Activated gamma-delta T cell (primary cell): ENCODE results near the gene ITCH.
"Not testable (repeated sequence)": the region's sequence is repeated elsewhere in the genome, so short reads cannot be mapped to it uniquely, and the experiment has no call there.

Source experiments
- DNase-seq: peaks from one replicate; lab custom pipeline; 2025; lab: John Stamatoyannopoulos, UW

ITCH gene

GRCh38 chr20:34414525-34414924, 51.5 kb downstream of the ITCH start:
- DNase-seq = not testable (repeated sequence)

DNA sequence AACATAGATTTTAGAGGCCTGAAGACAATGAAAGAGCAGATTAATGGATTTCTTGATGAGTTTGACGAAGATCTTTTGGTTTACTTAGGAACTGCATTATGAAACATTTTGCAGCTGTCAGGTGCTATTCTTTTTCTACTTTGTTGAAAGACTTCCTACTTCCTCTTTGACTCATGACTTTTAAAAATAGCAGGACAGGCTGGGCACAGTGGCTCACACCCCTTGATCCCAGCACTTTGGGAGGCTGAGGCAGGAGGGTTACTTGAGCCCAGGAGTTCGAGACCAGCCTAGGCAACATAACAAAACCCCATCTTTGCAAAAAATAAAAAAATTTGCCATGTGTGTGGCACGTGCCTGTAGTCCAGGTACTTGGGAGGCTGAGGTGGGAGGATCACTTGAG, 52.0 kb downstream of the ITCH start:
- no peak for DNase-seq

- no peak for DNase-seq
These were observed 57.1 kb downstream of the ITCH start for GRCh38 chr20:34420146-34420545.

DNA sequence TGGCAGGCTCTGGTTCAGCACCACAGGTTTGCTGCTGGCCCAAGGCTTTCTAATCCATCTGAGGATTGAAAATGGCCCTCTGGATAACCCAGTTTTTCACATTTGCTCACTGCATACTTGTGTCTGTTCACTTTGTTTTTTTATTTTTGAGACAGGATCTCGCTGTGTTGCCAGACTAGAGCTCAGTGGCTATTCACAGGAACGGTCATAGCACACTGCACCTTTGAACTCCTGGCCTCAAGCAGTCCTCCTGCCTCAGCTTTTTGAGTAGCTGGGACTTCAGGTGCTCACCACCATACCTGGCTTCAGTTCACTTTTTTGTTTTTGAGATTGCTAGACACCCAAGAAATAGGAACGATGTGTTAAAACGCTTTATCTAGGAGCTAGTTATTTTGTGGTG, 57.9 kb downstream of the ITCH start:
- no peak for DNase-seq

- DNase-seq = no peak
These were observed 58.8 kb downstream of the ITCH start for GRCh38 chr20:34421766-34422466.

DNA sequence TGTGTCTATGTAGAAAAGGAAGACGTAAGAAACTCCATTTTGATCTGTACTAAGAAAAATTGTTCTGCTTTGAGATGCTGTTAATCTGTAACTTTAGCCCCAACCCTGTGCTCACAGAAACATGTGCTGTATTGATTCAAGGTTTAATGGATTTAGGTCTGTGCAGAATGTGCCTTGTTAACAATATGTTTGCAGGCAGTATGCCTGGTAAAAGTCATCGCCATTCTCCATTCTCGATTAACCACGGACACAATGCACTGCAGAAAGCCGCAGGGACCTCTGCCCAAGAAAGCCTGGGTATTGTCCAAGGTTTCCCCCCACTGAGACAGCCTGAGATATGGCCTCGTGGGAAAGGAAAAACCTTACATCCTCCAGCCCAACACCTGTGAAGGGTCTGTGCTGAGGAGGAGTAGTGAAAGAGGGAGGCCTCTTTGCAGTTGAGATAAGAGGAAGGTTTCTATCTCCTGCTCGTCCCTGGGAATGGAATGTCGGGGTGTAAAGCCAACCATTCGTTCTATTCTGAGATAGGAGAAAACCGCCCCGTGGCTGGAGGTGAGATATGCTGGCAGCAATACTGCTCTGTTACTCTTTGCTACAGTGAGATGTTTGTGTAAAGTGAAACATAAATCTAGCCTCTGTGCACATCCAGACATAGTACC, 62.1 kb downstream of the ITCH start:
- DNase-seq = not testable (repeated sequence)

- no peak for DNase-seq
These were observed 63.0 kb downstream of the ITCH start for GRCh38 chr20:34426026-34426425.

DNA sequence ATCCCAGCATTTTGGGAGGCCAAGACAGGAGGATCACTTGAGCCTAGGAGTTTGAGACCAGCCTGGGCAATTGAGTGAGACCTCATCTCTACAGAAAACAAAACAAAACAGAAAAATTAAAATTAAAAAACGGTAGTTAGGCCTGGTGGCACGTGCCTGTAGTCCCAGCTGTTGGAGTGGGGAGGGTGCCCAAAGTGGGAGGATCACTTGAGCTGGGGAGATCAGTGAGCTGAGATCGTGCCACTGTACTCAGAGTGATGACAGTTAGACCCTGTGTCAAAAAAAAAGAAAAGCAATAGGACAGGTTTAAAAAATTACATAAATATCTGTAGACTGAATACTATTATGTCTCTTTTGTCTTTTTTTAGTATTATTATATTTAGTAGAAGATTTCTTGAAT, 64.3 kb downstream of the ITCH start:
- no peak for DNase-seq

DNA sequence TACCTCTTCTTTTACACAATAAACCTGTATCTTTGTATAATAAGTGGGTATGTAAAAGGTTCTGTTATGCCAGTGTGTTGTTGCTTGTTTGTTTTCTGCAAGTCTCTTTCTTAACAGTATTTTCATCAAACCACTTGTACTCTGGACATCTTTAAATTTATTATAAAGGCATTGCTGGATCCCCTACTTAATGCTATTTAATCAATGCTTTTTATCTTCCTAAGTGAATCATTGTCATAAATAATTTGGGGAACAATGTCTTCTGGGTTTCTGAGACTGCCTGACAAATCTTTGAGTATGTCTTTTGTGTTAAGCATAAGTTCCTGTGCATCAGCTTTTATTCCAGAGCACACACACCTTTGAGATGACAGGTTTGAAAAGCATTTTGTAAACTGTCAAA, 64.7 kb downstream of the ITCH start:
- no peak for DNase-seq

GRCh38 chr20:34431168-34431567, 68.1 kb downstream of the ITCH start:
- no peak for DNase-seq

- DNase-seq = not testable (repeated sequence)
These were observed 69.6 kb downstream of the ITCH start for GRCh38 chr20:34432663-34433062.

DNA sequence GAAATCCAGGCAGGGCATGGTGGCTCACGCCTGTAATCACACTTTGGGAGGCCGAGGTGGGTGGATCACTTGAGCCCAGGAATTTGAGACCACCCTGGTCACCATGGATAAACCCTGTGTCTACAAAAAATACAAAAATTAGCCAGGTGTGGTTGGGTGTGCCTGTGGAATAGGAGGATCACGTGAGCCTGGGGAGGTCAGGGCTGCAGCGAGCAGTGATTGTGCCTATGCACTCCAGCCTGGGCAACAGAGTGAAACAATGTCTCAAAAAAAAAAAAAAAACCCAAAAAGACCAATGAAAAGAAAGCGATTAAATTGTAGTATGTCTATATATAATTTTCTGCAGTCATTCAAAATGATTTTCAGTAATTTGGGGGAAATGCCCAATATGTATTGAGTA, 70.3 kb downstream of the ITCH start:
- no peak for DNase-seq

DNA sequence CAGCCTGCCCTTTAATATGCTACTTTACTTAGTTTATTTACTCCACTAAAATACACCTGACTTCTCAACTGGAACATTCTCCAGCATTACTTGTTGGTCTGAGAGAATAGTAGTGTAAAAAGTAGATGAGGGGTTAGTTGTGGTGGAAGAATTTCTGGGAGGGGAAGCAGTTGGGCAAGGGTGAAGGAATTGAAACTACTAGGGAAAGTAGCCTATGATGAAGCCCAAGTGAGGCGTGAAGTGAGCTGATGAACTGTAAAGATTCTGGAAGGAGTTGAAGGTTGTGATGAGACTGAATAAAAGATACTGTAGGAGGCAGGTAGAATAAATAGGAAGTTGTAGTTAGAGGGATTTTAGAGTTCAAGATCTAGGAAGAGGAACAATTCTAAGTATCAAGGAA, 72.5 kb downstream of the ITCH start:
- no peak for DNase-seq

- DNase-seq = no peak
These were observed 74.4 kb downstream of the ITCH start for GRCh38 chr20:34437330-34437986.

- no peak for DNase-seq
These were observed 76.1 kb downstream of the ITCH start for GRCh38 chr20:34439168-34439567.

- not testable (repeated sequence) for DNase-seq
These were observed 78.3 kb downstream of the ITCH start for GRCh38 chr20:34441423-34441822.

DNA sequence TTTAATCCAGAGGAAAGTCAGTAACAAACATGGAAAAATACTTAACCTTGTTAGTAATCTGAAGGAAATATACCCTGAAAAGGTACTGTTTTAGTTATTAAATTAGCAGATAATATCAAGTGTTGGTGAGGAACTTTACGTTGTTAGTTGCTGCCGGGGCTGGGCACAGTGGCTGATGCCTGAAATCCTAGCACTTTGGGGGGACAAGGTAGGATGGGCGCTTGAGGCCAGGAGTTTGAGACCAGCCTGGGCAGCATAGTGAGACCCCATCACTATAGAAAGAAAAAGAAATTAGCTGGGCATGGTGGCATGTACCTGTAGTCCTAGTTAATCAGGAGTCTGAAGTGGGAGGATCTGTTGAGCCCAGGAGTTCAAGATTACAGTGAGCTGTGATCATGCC, 80.5 kb downstream of the ITCH start:
- no peak for DNase-seq

GRCh38 chr20:34445177-34446065, 82.3 kb downstream of the ITCH start:
- no peak for DNase-seq

DNA sequence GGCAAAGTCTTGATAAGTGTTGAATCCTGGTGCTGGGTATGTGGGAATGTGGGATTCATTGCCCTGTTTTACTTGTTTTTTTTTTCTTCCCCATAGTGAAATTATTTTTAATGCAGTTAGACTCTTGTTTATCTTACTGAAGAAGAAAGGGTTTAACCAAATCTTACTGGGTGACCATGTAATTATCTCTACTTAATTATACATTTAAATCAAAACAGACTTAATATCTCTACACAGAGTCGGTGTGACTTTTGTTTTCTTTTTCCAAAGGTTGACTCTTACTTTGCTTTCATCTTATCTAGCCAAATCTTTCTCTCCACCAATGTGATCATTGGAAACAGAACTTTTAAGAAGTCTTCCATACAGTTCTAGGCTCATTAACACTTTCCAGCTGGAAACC, 85.4 kb downstream of the ITCH start:
- no peak for DNase-seq

DNA sequence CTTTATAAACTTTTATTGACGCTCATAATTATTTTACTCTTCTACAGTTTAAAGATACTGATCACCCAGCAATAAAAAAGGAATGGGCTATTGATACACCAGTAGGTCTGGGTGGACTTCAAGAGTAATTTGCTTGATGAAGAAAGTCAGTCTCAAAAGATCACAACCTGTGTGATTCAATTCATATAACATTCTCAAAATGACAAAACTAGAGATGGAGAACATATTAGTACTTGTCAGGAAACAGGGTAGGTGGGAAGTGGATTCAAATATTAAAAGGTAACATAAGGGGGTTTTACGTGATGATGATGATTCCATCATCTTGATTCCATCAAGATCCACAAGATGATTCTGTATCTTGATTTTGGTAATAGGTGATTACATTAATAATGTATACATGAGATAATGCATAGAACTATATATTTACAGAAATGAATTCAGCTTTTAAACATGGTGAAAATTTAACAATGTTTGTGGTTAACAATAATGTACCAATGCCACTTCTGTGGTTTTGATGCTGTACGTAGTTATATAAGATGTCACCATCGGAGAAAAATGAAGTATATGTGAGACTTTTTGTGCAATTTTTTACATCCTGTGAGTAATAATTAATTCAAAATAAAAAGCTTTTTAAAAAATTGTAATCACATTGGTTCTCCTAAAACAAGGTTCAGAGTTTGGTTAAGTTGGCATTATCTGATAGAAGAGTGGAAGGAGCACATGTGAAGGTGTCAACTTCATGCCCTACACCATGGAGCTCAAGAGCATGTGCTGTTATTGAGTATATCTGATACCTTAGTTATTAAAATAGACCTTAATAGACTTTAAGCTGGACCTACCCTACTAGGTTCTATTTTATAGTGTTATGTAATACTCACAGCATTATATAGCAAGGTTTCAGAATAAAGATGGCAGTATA, 86.9 kb downstream of the ITCH start:
- DNase-seq = no peak
